ENCODE measurements around the gene SETD7.

The SETD7 gene

DNA sequence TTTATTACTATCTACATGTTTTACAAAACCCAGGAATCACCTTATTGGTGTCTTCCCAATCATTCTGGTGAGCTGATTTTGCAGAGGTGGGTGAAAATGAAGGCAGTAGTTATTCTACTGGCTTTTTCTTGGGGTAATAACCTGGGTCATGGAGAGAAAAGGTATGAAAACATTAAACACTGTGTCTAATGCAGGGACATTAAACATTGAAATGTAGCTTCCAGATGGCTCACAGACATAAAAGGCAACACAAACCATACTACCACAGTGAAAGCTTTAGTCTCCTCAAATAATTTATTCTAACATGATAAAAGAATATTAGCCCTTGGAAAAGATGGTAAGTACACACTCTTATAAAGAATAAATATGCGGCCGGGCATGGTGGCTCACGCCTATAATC, 8.0 kb downstream of the SETD7 start:
- no peak overlapping the region for H3K4me3 Mint-ChIP-seq
- H3K36me3 Mint-ChIP-seq (ENCODE audit: low read depth), result no peaks in the 10 kb centered on the region
- H3K27ac Mint-ChIP-seq, result no peak overlapping the region
- H3K9me3 Mint-ChIP-seq, result no peaks in the 10 kb centered on the region
- H3K27me3 Mint-ChIP-seq (ENCODE audit: low read depth), result no peaks in the 10 kb centered on the region
- peaks cover 7% of the 10 kb centered on the region for H3K4me1 Mint-ChIP-seq (ENCODE audit: low read depth)

DNA sequence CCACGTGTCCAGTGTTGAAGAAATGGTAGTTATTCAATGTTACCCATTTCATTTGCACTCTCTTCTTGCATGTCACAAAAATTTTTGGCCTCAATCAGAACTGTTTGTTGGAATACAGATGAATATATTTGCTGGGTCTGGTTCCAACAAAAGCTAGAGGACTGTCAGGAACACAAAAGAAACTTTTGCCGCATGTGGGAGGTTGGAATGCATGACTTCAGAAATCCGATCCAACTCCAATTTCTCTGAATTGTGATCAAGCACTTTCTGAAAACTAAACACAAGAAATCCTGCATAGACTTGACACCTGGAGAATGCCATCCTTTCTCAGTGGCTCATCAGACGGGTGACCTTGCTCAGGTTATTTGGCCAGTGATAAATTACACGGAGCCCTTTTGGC, 15.4 kb downstream of the SETD7 start:
- no peak overlapping the region for H3K27ac Mint-ChIP-seq
- H3K27me3 Mint-ChIP-seq (ENCODE audit: low read depth), result no peaks in the 10 kb centered on the region
- no peak overlapping the region for H3K4me3 Mint-ChIP-seq
- no peaks in the 10 kb centered on the region for H3K4me1 Mint-ChIP-seq (ENCODE audit: low read depth)
- H3K9me3 Mint-ChIP-seq, result no peaks in the 10 kb centered on the region
- H3K36me3 Mint-ChIP-seq (ENCODE audit: low read depth), result peaks cover 9% of the 10 kb centered on the region

DNA sequence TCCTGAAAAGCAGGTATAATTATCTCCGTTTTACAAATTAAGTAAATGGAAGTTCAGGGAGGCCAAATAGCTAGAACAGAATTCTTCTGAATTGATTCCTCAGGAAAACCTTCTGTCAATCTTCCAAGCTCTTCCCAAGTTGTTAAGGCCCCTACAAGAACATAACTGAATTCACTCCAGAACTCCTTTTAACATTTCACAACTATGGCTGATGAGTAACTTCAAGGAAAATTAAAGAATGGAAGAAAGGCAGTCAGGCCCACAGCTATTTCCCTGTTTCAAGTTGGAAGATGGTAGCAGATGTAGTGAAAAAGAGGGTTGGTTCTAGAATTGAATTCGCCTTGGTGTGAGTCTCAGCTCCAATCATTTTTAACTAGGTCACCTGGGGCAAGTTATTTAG, 15.9 kb downstream of the SETD7 start:
- no peak overlapping the region for H3K27ac Mint-ChIP-seq
- no peaks in the 10 kb centered on the region for H3K9me3 Mint-ChIP-seq
- H3K27me3 Mint-ChIP-seq (ENCODE audit: low read depth), result no peaks in the 10 kb centered on the region
- no peaks in the 10 kb centered on the region for H3K4me1 Mint-ChIP-seq (ENCODE audit: low read depth)
- no peak overlapping the region for H3K4me3 Mint-ChIP-seq
- H3K36me3 Mint-ChIP-seq (ENCODE audit: low read depth), result peaks cover 9% of the 10 kb centered on the region

DNA sequence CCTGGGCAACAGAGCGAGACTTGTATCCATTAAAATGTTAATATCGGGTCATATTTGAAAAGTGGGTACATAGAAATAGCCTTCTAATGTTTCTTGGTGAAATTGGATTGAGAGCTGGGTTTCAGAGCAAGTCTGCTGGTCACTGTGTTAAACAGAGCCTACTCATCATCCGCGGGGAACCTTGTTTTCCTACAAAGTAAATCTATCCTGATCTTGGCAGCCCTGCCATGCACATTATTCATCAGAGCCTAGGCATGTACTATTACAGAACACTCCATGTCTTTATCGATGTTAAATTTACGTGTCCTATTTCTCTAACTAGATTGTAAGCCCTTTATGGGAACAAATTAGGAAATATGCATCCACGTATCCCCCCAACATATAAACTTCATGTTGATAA, 18.7 kb downstream of the SETD7 start:
- H3K36me3 Mint-ChIP-seq (ENCODE audit: low read depth), result peaks cover 9% of the 10 kb centered on the region
- no peak overlapping the region for H3K27ac Mint-ChIP-seq

DNA sequence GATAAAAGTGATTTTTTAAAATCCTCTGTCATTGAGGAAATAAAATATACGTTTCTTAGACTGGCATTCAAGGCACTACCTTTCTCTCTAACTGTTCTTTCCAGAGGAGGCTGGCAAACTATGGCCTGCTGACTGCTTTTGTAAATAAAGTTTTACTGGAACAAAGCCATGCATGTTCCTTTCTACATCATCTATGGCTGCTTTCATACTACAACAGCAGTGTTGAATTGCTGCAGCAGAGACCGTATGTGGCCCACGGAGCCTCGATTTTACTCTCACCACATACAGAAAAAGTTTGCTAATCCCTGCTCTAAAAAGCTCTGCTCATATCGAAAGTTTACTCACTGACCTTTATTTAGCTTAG, 20.2 kb downstream of the SETD7 start:
- Mint-ChIP-seq H3K27me3 (ENCODE audit: low read depth) (no peaks in the 10 kb centered on the region), H3K4me1 (ENCODE audit: low read depth) (peaks cover 1% of the 10 kb centered on the region), H3K9me3 (no peaks in the 10 kb centered on the region), H3K4me3 (no peak overlapping the region), H3K27ac (no peak overlapping the region), H3K36me3 (ENCODE audit: low read depth) (peaks cover 4% of the 10 kb centered on the region)

More for the DNA sequence above, 18.7 kb downstream of the SETD7 start:
- H3K4me1 Mint-ChIP-seq (ENCODE audit: low read depth), result no peaks in the 10 kb centered on the region
- no peaks in the 10 kb centered on the region for H3K27me3 Mint-ChIP-seq (ENCODE audit: low read depth)
- H3K4me3 Mint-ChIP-seq, result no peak overlapping the region
- no peaks in the 10 kb centered on the region for H3K9me3 Mint-ChIP-seq

DNA sequence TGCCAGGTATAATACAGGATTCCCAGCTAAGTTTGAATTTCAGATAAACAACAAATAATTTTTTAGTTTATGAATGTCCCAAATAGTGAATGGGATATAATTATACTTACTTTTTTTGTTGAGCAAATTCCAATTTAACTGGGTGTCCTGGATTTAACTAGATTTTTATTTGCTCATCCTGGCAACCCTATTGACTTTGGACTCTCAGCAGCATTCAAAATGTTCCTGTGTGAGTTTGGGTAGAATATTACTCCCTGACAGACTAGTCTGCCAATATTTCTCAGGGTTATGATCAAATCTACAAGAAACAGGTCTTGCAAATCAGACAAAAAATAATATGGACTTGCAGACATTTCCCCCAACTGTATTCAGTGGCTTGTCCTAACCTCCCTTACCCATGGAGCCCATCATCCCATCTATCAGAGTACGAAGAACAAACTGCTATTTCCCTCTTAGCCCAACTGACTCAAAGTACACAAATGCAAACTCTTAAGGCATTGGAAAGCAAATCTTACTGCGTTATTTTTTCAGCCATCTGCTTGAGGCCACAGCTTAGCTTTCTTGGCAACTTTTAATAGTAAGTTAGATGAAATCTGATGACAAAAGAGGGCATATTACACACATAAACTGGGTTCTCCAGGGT, 20.7 kb downstream of the SETD7 start:
- H3K27me3 Mint-ChIP-seq (ENCODE audit: low read depth), result no peaks in the 10 kb centered on the region
- H3K9me3 Mint-ChIP-seq, result no peaks in the 10 kb centered on the region
- peaks cover 4% of the 10 kb centered on the region for H3K36me3 Mint-ChIP-seq (ENCODE audit: low read depth)
- H3K27ac Mint-ChIP-seq, result no peak overlapping the region
- peaks cover 3% of the 10 kb centered on the region for H3K4me1 Mint-ChIP-seq (ENCODE audit: low read depth)
- no peak overlapping the region for H3K4me3 Mint-ChIP-seq

DNA sequence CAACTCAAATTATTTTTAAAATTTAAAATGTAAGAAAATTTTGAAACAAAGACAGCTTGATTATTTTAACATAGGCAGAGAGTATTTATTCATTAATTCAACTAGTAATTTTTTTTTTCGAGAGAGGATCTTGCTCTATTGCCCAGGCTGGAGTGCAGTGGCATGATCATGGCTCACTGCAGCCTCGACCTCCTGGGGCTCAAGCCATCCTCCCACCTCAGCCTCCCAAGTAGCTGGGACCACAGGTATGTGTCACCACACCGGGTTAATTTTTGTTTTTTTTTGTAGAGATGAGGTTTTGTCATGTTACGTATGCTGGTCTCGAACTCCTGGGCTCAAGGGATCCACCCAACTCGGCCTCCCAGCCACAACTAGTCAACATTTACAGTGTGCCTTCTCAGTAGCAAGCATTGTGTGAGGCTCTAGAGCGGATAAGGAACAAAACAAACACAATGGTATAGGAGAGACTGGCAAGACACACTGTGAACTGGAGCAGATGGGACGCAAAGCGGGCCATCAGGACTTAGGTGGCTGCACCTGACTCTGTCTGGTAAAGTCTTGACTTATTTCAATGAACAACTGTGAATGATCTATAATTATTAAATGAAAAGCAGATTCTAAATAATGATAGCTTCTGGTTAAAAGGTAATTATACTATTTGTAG, 21.6 kb downstream of the SETD7 start:
- Mint-ChIP-seq H3K4me3 (no peak overlapping the region), H3K9me3 (no peaks in the 10 kb centered on the region), H3K4me1 (ENCODE audit: low read depth) (peaks cover 3% of the 10 kb centered on the region), H3K27me3 (ENCODE audit: low read depth) (no peaks in the 10 kb centered on the region), H3K36me3 (ENCODE audit: low read depth) (no peaks in the 10 kb centered on the region), H3K27ac (no peak overlapping the region)

DNA sequence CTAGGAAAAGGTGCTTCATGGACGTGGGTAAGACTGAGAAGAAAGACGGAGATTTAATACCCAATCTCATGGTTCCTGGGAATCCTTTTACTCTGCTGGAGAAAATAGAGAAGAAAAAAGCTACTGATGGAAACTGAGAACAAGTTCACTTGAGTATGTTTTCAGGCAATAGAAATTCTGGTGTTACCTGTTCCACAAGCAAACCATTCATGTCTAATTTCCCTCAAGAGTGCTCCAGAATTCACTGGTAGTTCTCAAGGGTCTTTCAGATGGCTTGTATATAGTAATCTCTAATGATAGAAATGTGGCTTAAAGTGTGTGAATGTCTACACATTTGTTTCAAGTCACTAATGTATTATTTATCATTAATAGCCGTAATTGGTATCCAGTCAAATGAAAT, 22.5 kb downstream of the SETD7 start:
- no peaks in the 10 kb centered on the region for H3K9me3 Mint-ChIP-seq
- no peak overlapping the region for H3K4me3 Mint-ChIP-seq
- H3K27me3 Mint-ChIP-seq (ENCODE audit: low read depth), result no peaks in the 10 kb centered on the region
- H3K27ac Mint-ChIP-seq, result no peak overlapping the region
- H3K4me1 Mint-ChIP-seq (ENCODE audit: low read depth), result peaks cover 5% of the 10 kb centered on the region
- H3K36me3 Mint-ChIP-seq (ENCODE audit: low read depth), result peaks cover 2% of the 10 kb centered on the region

DNA sequence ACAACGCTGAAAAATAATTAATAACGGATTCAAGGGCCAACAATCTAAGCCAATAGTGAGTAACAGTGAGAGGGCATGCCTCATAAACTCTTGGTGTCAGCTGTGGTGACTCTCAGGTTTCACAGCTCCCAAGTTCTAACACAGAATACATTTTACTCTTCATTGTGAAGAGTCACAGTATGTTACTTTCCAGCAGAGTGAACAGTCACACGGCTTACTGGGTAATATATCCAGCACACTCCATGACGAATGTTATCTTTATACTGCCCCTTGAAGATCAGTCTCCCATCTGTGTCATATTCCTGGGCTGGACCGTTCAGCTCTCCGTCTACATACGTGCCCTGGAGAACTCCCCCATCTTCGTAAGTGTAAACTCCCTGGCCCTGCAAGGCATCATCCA, 23.1 kb downstream of the SETD7 start:
- H3K4me1 Mint-ChIP-seq (ENCODE audit: low read depth), result peaks cover 7% of the 10 kb centered on the region
- H3K9me3 Mint-ChIP-seq, result no peaks in the 10 kb centered on the region
- H3K36me3 Mint-ChIP-seq (ENCODE audit: low read depth), result peaks cover 2% of the 10 kb centered on the region
- H3K27me3 Mint-ChIP-seq (ENCODE audit: low read depth), result no peaks in the 10 kb centered on the region
- no peak overlapping the region for H3K4me3 Mint-ChIP-seq
- H3K27ac Mint-ChIP-seq, result no peak overlapping the region

DNA sequence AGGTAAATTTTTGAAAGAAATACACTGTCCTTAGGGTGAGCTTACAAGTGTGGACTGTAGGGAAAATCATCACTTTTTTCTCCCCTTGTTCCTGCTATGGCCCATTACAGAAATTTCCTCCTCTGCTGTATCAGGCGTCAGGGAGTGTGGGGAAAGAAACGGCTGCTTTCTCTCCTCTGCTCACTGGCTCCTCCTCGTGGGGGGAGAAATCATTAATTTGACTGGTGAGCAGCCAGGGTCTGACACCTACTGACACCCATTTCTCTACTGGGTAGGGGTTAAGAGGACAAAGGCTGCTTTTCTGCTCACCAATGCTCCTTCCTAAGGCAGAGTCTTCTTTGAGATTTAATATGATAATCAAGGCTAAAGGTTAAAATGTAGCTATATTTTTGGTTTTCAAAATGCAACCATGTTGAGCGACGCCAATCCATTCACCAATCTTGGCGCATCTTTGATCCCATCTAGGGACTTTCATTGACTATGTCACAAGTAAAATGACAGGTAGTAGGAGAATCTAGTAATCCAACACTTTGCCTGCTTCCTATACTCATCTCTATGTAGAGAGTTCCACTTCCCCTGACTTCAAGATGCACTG, 25.1 kb downstream of the SETD7 start:
- peaks cover 10% of the 10 kb centered on the region for H3K4me1 Mint-ChIP-seq (ENCODE audit: low read depth)
- no peak overlapping the region for H3K4me3 Mint-ChIP-seq
- no peaks in the 10 kb centered on the region for H3K27me3 Mint-ChIP-seq (ENCODE audit: low read depth)
- no peaks in the 10 kb centered on the region for H3K9me3 Mint-ChIP-seq
- H3K27ac Mint-ChIP-seq, result no peak overlapping the region
- peaks cover 2% of the 10 kb centered on the region for H3K36me3 Mint-ChIP-seq (ENCODE audit: low read depth)

DNA sequence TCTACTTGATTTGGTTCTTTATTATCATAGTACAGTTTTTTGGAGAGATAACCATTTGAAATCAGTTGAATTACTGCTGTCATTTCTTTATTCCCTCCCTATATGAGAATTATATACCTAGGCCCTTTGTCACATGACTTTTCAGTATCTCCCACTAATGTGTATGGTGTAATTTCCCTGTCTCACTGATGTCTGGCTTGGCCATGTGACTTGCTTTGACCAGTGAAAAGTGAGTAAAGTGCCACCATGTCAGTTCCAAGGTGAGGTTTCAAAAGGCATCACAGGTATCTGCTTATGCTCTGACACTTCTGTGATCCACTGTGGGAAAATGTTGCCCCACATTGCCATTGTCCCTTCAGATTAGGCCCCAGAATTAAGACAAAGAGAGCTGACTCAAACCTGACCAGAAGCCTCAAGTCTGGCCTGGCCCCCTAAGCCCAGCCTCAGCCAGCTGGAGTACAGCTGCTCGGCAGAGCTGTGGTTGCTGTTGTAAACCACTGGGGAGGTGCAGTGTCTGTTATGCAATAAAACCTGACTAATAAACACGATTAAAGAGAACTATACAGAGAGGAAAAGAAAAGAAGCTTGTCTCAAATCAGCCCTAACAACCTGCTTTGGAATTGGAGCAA, 27.5 kb downstream of the SETD7 start:
- H3K9me3 Mint-ChIP-seq, result no peaks in the 10 kb centered on the region
- no peak overlapping the region for H3K4me3 Mint-ChIP-seq
- no peak overlapping the region for H3K27ac Mint-ChIP-seq
- peaks cover 18% of the 10 kb centered on the region for H3K4me1 Mint-ChIP-seq (ENCODE audit: low read depth)
- H3K27me3 Mint-ChIP-seq (ENCODE audit: low read depth), result no peaks in the 10 kb centered on the region
- H3K36me3 Mint-ChIP-seq (ENCODE audit: low read depth), result peaks cover 5% of the 10 kb centered on the region

DNA sequence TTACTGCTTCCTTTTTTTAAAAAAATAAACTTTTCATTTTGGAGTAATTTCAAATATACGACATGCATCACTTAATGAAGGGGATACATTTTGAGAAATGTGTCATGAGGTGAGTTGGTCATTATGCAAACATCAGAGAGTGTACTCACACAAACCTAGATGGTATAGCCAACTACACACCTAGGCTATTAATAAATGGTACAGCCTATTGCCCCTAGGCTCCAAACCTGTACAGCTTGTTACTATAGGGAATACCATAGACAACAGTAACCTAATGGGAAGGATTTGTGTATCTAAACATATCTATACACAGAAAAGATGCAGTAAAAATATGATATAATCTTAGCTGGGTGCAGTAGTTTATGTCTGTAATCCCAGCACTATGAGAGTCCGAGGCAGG, 29.1 kb downstream of the SETD7 start:
- H3K4me1 Mint-ChIP-seq (ENCODE audit: low read depth), result peaks cover 22% of the 10 kb centered on the region
- no peaks in the 10 kb centered on the region for H3K9me3 Mint-ChIP-seq
- H3K27me3 Mint-ChIP-seq (ENCODE audit: low read depth), result no peaks in the 10 kb centered on the region
- no peak overlapping the region for H3K4me3 Mint-ChIP-seq
- H3K36me3 Mint-ChIP-seq (ENCODE audit: low read depth), result peaks cover 9% of the 10 kb centered on the region
- H3K27ac Mint-ChIP-seq, result no peak overlapping the region

DNA sequence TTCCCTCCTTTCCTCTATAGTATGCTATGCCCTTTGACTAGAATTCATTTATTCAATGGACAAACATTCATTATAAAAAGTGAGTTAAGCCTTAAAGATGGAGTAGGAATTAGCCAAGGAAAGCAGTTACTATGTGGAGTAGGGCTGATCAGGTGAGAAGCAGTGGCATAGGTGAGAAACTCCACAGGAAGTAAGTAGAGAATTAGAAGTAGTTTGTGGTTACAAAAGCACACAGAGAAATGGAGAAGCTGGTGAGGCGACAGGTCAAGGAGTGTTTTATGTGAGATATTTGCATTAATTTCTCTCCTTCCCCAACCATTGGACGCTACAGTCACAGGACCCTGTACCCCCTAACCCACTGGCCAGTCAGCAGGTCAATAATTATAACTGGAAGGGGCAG, 30.6 kb downstream of the SETD7 start:
- Mint-ChIP-seq H3K4me1 (ENCODE audit: low read depth) (peaks cover 19% of the 10 kb centered on the region), H3K27ac (no peak overlapping the region), H3K27me3 (ENCODE audit: low read depth) (no peaks in the 10 kb centered on the region), H3K36me3 (ENCODE audit: low read depth) (peaks cover 9% of the 10 kb centered on the region), H3K4me3 (no peak overlapping the region), H3K9me3 (no peaks in the 10 kb centered on the region)

DNA sequence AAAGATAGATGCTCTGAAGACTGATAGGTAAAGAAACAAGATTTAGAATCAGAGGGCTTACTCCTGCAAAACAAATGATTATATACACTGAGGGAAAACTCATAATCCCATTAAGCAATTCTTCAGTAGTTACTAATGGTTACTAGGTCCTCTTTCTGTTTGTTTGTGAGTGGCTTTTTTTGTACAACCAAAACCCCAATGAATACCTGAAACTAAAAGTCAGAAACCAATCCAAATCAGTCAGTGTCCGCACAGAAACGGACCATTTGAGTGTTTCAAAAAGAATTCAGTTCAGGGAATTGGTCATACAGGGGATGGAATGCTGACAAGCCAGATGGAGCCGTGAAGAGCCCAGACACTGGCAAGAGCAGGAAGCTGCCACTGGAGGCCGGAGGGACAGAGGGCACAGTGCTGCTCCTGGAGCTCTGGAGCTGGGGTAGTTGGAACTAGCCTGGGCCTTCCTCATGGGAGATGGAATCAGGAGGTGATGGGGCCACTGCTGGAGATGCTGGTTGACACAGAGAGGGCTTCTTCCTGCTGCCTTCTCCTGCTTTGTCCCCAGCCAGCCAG, 31.9 kb downstream of the SETD7 start:
- peaks cover 19% of the 10 kb centered on the region for H3K4me1 Mint-ChIP-seq (ENCODE audit: low read depth)
- H3K36me3 Mint-ChIP-seq (ENCODE audit: low read depth), result peaks cover 13% of the 10 kb centered on the region
- H3K27ac Mint-ChIP-seq, result no peak overlapping the region
- no peaks in the 10 kb centered on the region for H3K9me3 Mint-ChIP-seq
- H3K27me3 Mint-ChIP-seq (ENCODE audit: low read depth), result no peaks in the 10 kb centered on the region
- no peak overlapping the region for H3K4me3 Mint-ChIP-seq

DNA sequence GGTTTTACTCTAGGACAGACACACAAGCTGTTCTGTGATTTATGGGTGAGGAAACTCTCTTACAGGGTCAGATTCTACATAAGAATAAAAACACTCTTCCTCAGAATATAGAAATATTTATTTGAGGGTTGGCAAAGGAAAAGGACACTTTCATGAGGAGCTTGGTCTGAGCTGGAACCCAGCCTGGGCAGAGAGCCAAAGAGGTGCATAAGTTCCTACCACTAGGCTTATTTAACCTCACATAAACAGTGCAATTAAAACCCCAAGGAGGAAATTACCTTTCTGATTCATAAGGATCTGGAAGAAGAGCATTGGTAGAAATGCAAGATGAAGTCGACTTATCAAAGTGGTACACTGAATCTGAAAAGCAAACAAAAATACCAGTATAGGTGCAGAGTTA, 32.9 kb downstream of the SETD7 start:
- Mint-ChIP-seq H3K27ac (no peak overlapping the region), H3K36me3 (ENCODE audit: low read depth) (peaks cover 15% of the 10 kb centered on the region), H3K4me3 (no peak overlapping the region), H3K4me1 (ENCODE audit: low read depth) (peaks cover 15% of the 10 kb centered on the region), H3K27me3 (ENCODE audit: low read depth) (no peaks in the 10 kb centered on the region), H3K9me3 (no peaks in the 10 kb centered on the region)
